SK-N-MC (cell line): ENCODE results near the gene EEFSEC.

Experiments used
- DNase-seq: peaks from one replicate; pipeline ENCODE4 v3.0.0-alpha.2; 2011; ENCODE audit warnings: low read depth, low spot score
- H3K27ac ChIP-seq: fragments of 200-600 bp; sonication (generic); 2 replicates; pipeline ENCODE4 v1.5.1; 2016; ENCODE audit warnings: mixed run types
- H3K36me3 ChIP-seq: fragments of 200-600 bp; sonication (generic); 2 replicates; pipeline ENCODE4 v1.6.1; 2017; ENCODE audit warnings: antibody characterized with exemption, low read length, mixed read lengths; ENCODE audit not compliant: insufficient read depth
- H3K4me3 ChIP-seq: fragments of 200-600 bp; sonication (generic); 2 replicates; pipeline ENCODE4 v1.5.1; 2016
- H3K9ac ChIP-seq: fragments of 200-600 bp; sonication (generic); 2 replicates; pipeline ENCODE4 v1.8.0; 2017; ENCODE audit warnings: mixed run types, mixed read lengths; ENCODE audit not compliant: insufficient read length
- H3K9me3 ChIP-seq: fragments of 200-600 bp; sonication (generic); 2 replicates; pipeline ENCODE4 v1.6.1; 2017; ENCODE audit warnings: low read depth, mild to moderate bottlenecking, antibody characterized with exemption, low read length, moderate library complexity, mixed read lengths
- EZH2 ChIP-seq: fragments of 200-600 bp; sonication (generic); IDR thresholded peaks from one replicate; pipeline ENCODE4 v1.6.1; 2017; ENCODE audit warnings: antibody characterized with exemption
- FOXP2 ChIP-seq: optimal IDR thresholded peaks from 2 replicates; pipeline ENCODE3; 2011; ENCODE audit warnings: mild to moderate bottlenecking, moderate library complexity; ENCODE audit not compliant: insufficient read depth; ENCODE audit errors: extremely low read length, control extremely low read depth
- POLR2AphosphoS5 ChIP-seq: IDR thresholded peaks from 2 replicates; pipeline ENCODE4 v1.6.1; 2012; ENCODE audit warnings: mild to moderate bottlenecking, low read depth, low read length, borderline replicate concordance

EEFSEC gene

DNA sequence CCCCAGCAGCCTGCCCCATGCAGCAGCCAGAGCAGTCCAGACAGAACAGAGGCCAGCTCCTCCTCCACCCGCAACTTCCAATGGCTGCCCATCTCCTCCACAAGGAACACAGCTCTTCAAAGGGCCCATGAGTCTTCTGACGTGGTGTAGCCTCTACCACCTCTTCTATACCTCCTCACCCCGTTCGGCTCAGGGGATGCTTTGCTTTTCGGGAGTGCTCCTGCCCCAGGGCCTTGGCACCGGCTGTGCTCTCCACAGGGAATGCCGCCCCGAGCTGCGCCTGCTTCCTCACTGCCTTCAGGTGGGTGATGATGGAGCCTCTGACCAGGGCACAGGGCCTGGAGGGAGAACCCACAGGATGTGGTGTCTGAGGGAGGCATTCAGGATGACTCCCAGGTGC is 298.8 kb downstream of the EEFSEC start:
- no peak for DNase-seq
- no peak overlapping the region for H3K9ac ChIP-seq
- no peaks in the 10 kb centered on the region for H3K36me3 ChIP-seq
- H3K9me3 ChIP-seq = no peaks in the 10 kb centered on the region
- TF ChIP-seq FOXP2 = no peak
- no peak for TF ChIP-seq EZH2
- TF ChIP-seq POLR2AphosphoS5 = no peak
- H3K27ac ChIP-seq = no peak overlapping the region
- no peak overlapping the region for H3K4me3 ChIP-seq

DNA sequence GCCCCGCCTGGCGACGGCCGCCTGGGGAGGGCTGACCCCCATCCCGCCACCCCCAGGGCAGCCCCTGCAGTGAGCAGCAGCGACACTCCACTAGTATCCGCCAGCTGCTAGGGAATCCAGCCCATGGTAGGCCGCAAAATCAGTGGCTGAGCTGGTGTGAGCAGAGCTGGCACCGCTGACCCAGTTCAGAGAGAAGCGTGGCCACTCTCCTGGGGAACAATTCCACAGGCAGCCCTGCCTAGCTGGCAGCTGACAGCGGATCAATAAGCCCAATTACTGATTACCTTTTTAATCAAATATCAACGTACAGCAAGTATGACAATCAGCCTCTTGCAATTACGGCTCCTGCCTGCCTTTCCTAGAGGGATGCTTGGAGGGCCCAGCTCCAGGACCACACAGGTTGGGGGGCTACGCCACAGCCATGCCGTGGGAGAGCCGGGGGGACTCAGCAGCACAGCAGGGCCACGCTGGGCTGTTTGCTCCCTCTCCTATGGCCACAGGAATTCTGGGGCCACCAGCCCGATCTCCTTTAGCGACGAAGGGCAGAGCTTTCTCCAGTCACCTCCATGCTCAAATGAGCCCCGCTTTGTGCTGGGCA is 299.5 kb downstream of the EEFSEC start:
- no peak overlapping the region for H3K4me3 ChIP-seq
- H3K36me3 ChIP-seq = no peaks in the 10 kb centered on the region
- H3K9me3 ChIP-seq = no peaks in the 10 kb centered on the region
- DNase-seq = no peak
- no peak overlapping the region for H3K9ac ChIP-seq
- no peak overlapping the region for H3K27ac ChIP-seq
- TF ChIP-seq FOXP2 (no peak), POLR2AphosphoS5 (no peak), EZH2 (no peak)

- Histone ChIP-seq H3K4me3 (no peak overlapping the region), H3K9me3 (no peaks in the 10 kb centered on the region), H3K36me3 (no peaks in the 10 kb centered on the region), H3K27ac (no peak overlapping the region), H3K9ac (no peak overlapping the region)
- TF ChIP-seq POLR2AphosphoS5 (no peak), FOXP2 (no peak), EZH2 (no peak)
- no peak for DNase-seq
Observed at GRCh38 chr3:128453501-128454309, 300.4 kb downstream of the EEFSEC start.

- no peak for DNase-seq
- Histone ChIP-seq H3K27ac (no peak overlapping the region), H3K36me3 (no peaks in the 10 kb centered on the region), H3K9ac (no peak overlapping the region), H3K9me3 (no peaks in the 10 kb centered on the region), H3K4me3 (no peak overlapping the region)
- TF ChIP-seq FOXP2 = no peak
Observed at GRCh38 chr3:128454310-128454618, 301.0 kb downstream of the EEFSEC start.

DNA sequence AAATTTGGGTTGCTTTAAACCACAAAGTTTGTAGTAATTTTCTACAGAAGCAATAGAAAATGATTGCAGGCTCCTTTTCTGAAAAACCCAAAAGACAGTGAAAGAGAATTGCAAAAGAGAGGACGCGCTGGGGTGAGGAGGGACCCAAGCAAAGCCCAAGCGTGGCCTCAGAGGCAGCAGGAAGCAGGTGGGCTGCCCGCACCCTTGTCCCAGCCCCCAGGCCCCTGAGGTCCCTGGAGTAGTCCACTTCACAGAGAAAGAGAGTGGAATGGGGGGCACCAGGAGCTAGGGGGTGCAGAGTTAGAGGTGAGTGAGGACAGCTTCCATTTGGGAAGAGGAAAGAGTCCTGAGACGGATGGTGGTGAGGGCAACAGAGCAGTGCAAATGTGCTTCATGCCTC is 301.8 kb downstream of the EEFSEC start:
- no peak overlapping the region for H3K4me3 ChIP-seq
- no peaks in the 10 kb centered on the region for H3K9me3 ChIP-seq
- no peak overlapping the region for H3K9ac ChIP-seq
- TF ChIP-seq FOXP2 = no peak
- no peak for TF ChIP-seq EZH2
- no peak for TF ChIP-seq POLR2AphosphoS5
- no peaks in the 10 kb centered on the region for H3K36me3 ChIP-seq
- no peak overlapping the region for H3K27ac ChIP-seq
- DNase-seq = no peak

DNA sequence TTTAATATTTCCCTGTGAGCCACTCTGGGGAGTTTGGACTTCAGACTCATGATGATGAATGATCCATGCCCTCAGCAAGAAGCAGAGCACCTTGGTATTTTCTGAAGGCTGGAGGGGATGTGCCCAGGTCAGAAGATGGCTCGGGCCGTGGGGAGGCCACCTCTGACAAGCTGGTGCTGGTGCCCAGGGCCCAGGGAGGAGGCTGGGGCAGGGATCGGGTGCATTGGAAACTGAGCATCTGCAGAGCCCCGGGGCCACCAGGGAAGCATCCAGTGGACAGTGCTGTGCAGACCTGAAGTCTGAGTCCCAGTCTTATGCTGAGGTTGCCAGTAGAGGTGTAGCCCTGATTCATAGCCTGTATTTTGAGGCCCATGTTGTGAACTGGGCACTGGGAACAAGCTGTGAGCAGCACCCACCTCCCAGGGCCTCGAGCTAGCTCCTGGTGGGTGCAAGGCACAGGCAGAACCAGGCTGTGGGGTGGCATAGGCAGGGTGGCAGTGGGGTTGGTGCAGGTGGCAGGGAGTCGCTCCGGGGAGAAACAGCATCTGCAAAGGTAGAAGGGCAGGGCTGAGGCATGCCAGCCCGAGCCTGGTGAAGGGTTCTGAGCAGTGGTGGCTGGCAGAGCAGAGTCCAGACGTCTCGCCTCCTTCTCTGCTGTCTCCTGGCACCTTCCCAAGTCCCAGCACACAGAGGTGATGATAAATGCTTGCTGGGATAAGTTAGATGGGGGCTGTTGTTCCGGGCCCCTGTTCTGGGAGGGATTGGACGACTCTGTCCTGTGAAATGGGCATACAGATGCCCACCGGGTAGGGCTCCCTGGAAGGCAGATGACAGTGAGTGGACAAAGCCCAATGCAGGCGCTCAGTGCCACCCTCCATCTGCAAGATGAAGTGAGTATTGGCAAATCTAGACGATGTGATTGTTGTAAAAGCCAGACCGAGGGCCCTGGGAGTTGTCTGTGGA is 302.8 kb downstream of the EEFSEC start:
- no peak overlapping the region for H3K4me3 ChIP-seq
- H3K9me3 ChIP-seq = no peaks in the 10 kb centered on the region
- H3K27ac ChIP-seq = no peak overlapping the region
- TF ChIP-seq EZH2 = no peak
- TF ChIP-seq FOXP2 = no peak
- no peak for TF ChIP-seq POLR2AphosphoS5
- no peak for DNase-seq
- no peaks in the 10 kb centered on the region for H3K36me3 ChIP-seq
- no peak overlapping the region for H3K9ac ChIP-seq

DNA sequence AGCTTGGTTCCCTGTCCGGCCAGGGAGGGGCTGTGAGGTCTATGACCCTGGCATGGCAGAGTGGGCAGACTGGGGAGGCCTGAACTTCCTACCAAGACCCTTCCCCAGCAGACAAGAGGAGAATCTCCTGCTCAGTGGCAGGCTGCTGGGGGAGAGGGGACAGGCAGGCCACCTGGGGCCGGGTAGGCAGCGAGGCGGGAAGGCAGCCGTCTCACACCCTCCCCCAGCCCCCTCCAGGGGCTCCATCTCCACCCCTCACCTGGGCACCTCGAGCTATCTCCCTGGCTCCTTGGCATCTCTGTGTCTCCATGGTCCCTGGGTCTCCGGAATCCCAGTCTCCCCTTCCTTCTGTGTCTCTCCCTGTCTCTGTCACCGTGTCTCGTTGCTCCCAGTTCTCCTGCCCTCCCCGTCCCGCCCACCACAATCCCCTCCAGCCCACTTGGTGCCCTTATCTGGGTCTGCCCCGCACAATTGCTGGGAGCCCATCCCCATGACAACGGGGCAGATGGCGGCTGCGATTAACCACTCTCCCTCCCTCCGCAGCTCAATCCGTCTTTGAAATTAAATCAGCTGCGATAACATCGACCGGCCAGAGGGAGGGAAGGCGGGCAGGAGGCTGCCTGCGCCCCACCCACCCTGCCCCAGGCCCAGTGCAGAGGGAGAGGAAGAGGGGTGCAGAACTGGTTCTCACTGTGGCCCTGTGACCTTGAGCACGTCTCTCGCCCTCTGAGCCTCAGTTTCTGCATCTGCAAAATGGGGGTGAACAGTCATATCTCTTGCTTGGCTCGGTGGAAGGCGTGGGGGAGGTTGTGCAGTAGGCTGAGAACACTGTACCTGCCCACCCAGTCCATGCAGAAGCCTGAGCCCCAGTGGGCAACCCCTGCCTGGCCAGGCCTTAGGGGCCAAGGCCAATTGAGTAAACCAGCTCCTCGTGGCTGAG is 303.8 kb downstream of the EEFSEC start:
- Histone ChIP-seq H3K9me3 (no peaks in the 10 kb centered on the region), H3K36me3 (no peaks in the 10 kb centered on the region), H3K4me3 (no peak overlapping the region), H3K27ac (no peak overlapping the region), H3K9ac (no peak overlapping the region)
- TF ChIP-seq EZH2 = no peak
- no peak for TF ChIP-seq POLR2AphosphoS5
- TF ChIP-seq FOXP2 = no peak
- DNase-seq = no peak

GRCh38 chr3:128457937-128458336 is 304.7 kb downstream of the EEFSEC start:
- Histone ChIP-seq H3K4me3 (no peak overlapping the region), H3K9me3 (no peaks in the 10 kb centered on the region), H3K27ac (no peak overlapping the region), H3K36me3 (no peaks in the 10 kb centered on the region), H3K9ac (no peak overlapping the region)
- DNase-seq = no peak
- TF ChIP-seq POLR2AphosphoS5 (no peak), FOXP2 (no peak), EZH2 (no peak)
